ENCODE data around the gene SMIM1. TPM values are rescaled to one million over a fixed set of nuclear protein-coding genes. Genes with fewer than 3 reads are reported as not detected.

Gene SMIM1
- total RNA-seq, 1 experiment from 2014 or later = 7.1 TPM

GRCh38 chr1:3777647-3778589 is 5.4 kb downstream of the SMIM1 start:
- TF ChIP-seq, protein P1, sequence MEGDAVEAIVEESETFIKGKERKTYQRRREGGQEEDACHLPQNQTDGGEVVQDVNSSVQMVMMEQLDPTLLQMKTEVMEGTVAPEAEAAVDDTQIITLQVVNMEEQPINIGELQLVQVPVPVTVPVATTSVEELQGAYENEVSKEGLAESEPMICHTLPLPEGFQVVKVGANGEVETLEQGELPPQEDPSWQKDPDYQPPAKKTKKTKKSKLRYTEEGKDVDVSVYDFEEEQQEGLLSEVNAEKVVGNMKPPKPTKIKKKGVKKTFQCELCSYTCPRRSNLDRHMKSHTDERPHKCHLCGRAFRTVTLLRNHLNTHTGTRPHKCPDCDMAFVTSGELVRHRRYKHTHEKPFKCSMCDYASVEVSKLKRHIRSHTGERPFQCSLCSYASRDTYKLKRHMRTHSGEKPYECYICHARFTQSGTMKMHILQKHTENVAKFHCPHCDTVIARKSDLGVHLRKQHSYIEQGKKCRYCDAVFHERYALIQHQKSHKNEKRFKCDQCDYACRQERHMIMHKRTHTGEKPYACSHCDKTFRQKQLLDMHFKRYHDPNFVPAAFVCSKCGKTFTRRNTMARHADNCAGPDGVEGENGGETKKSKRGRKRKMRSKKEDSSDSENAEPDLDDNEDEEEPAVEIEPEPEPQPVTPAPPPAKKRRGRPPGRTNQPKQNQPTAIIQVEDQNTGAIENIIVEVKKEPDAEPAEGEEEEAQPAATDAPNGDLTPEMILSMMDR (IDR thresholded peaks at IDR 0.05; ENCODE audit: insufficient read depth in 1 of 2, low read depth in 1 of 2, low read length in 1 of 2, severe bottlenecking in 1 of 2, unreplicated experiment in 1 of 2) = no peak
- Mint-ChIP-seq H3K27me3 (ENCODE audit: insufficient read depth, unreplicated experiment) (no peaks in the 10 kb centered on the region), H3K27ac (ENCODE audit: unreplicated experiment) (no peak overlapping the region), H3K4me1 (ENCODE audit: low read depth, unreplicated experiment) (no peaks in the 10 kb centered on the region), H3K4me3 (ENCODE audit: unreplicated experiment) (no peak overlapping the region), H3K36me3 (ENCODE audit: insufficient read depth, unreplicated experiment) (peaks cover 27% of the 10 kb centered on the region), H3K9me3 (ENCODE audit: unreplicated experiment) (no peaks in the 10 kb centered on the region)
- POLR2A ChIA-PET = no interaction called here
- no peak for DNase-seq
- H3K27me3 ChIP-seq (replicated peaks; ENCODE audit: control insufficient read depth, insufficient read depth, low read length) = no peaks in the 10 kb centered on the region
- BruUV-seq (replicated peaks) = no TSS peak
- intact Hi-C loops (cut with micrococcal nuclease; ENCODE audit: unreplicated experiment) = no loop called here
- no peaks in the 10 kb centered on the region for H3K36me3 ChIP-seq (ENCODE audit: control insufficient read depth, insufficient read depth, low read length)
- H3K9me3 ChIP-seq = no peaks in the 10 kb centered on the region
- CTCF ChIA-PET = no interaction called here
- peaks cover 24% of the 10 kb centered on the region; the same call in 1 of the 2 replicates for H3K4me1 ChIP-seq
- H3K4me3 ChIP-seq (ENCODE audit: low read depth, low read length) = no peak overlapping the region

DNA sequence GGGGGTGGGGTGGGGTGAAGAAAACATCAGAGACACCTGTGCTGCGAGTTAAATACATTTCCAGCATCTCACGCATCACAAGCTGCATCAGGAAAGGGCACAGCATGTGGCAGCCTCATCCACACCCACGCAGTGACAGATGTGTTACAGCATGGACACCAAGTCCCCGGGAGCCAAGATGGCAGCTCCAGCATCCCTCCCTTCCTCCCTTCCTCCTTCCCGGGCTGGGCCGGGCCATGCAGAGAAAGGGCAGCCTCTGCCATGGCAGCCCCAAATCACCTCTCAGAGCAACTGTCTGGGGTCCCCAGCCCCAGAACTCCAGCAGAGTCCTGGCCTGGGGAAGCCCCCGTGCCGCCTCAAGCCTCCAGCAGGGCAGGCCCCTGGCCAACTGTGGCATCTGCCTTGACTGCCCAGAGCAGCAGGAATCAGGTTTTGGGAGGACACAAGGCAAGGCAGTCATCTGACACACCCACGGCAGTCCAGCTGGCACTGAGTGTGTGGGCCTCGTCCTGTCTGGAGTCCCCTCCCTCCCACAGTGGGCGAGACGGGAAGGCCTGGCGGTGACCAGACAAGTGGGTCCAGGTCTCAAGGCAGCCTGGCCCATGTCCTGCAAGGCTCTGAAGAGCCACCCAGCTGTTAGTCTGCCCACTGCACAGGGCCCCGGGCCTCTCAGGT is 6.2 kb downstream of the SMIM1 start:
- H3K36me3 ChIP-seq (ENCODE audit: control insufficient read depth, insufficient read depth, low read length) = no peaks in the 10 kb centered on the region
- DNase-seq = no peak
- no peak overlapping the region for H3K4me3 Mint-ChIP-seq (ENCODE audit: unreplicated experiment)
- POLR2A ChIA-PET = no interaction called here
- H3K27me3 ChIP-seq (replicated peaks; ENCODE audit: control insufficient read depth, insufficient read depth, low read length) = no peaks in the 10 kb centered on the region
- no peak overlapping the region for H3K4me3 ChIP-seq (ENCODE audit: low read depth, low read length)
- H3K9me3 ChIP-seq = no peaks in the 10 kb centered on the region
- H3K27me3 Mint-ChIP-seq (ENCODE audit: insufficient read depth, unreplicated experiment) = no peaks in the 10 kb centered on the region
- peaks cover 34% of the 10 kb centered on the region for H3K36me3 Mint-ChIP-seq (ENCODE audit: insufficient read depth, unreplicated experiment)
- H3K4me1 Mint-ChIP-seq (ENCODE audit: low read depth, unreplicated experiment) = no peaks in the 10 kb centered on the region
- TF ChIP-seq, protein P1 (IDR thresholded peaks at IDR 0.05; ENCODE audit: insufficient read depth in 1 of 2, low read depth in 1 of 2, low read length in 1 of 2, severe bottlenecking in 1 of 2, unreplicated experiment in 1 of 2) = no peak
- peaks cover 19% of the 10 kb centered on the region; the same call in 1 of the 2 replicates for H3K4me1 ChIP-seq
- no peak overlapping the region for H3K27ac Mint-ChIP-seq (ENCODE audit: unreplicated experiment)
- intact Hi-C loops (cut with micrococcal nuclease; ENCODE audit: unreplicated experiment) = no loop called here
- CTCF ChIA-PET = no interaction called here
- no TSS peak for BruUV-seq (replicated peaks)
- no peaks in the 10 kb centered on the region for H3K9me3 Mint-ChIP-seq (ENCODE audit: unreplicated experiment)

DNA sequence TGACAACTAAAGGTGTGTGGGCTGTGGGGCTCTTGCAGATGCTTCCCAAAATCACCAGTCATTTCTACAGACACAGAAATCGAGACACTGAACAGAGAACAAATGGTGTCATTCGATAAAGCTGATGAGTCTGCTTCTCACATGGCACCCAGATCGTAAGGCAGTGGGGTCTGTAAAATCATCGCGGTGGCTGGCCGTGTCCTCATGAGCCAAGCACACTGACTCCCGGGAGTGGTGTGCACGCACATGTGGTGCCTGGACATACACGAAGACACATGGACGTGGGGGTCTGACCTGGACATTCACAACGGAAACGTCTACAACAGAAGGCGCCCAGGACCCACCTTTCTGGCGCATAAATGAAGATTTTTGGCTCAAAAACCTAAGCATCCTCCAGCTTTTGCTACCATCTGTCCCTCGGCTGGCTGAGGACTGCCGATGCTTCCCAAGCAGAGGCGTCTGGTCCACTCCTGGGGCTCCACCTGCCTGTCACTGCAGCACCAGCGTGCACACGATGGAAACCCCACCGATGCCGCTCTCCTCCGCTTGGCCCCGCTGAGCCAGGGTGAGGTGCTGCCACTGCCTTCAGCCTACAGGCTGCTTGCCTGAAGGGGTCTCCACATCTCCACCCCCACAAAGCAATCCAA is 6.8 kb downstream of the SMIM1 start:
- Mint-ChIP-seq H3K9me3 (ENCODE audit: unreplicated experiment) (no peaks in the 10 kb centered on the region), H3K4me1 (ENCODE audit: low read depth, unreplicated experiment) (no peaks in the 10 kb centered on the region), H3K36me3 (ENCODE audit: insufficient read depth, unreplicated experiment) (peaks cover 41% of the 10 kb centered on the region), H3K27ac (ENCODE audit: unreplicated experiment) (no peak overlapping the region), H3K4me3 (ENCODE audit: unreplicated experiment) (no peak overlapping the region), H3K27me3 (ENCODE audit: insufficient read depth, unreplicated experiment) (no peaks in the 10 kb centered on the region)
- intact Hi-C loops (cut with micrococcal nuclease; ENCODE audit: unreplicated experiment) = no loop called here
- H3K4me1 ChIP-seq = peaks cover 13% of the 10 kb centered on the region; the same call in 1 of the 2 replicates
- no peaks in the 10 kb centered on the region for H3K9me3 ChIP-seq
- CTCF ChIA-PET = no interaction called here
- H3K4me3 ChIP-seq (ENCODE audit: low read depth, low read length) = no peak overlapping the region
- no peaks in the 10 kb centered on the region for H3K36me3 ChIP-seq (ENCODE audit: control insufficient read depth, insufficient read depth, low read length)
- TF ChIP-seq, protein P1 (IDR thresholded peaks at IDR 0.05; ENCODE audit: insufficient read depth in 1 of 2, low read depth in 1 of 2, low read length in 1 of 2, severe bottlenecking in 1 of 2, unreplicated experiment in 1 of 2) = no peak
- BruUV-seq (replicated peaks) = no TSS peak
- POLR2A ChIA-PET = no interaction called here
- H3K27me3 ChIP-seq (replicated peaks; ENCODE audit: control insufficient read depth, insufficient read depth, low read length) = no peaks in the 10 kb centered on the region
- no peak for DNase-seq
